ENCODE measurements around the gene ID1.
"Not testable (repeated sequence)": the region's sequence is repeated elsewhere in the genome, so short reads cannot be mapped to it uniquely, and the experiment has no call there.

The ID1 gene

DNA sequence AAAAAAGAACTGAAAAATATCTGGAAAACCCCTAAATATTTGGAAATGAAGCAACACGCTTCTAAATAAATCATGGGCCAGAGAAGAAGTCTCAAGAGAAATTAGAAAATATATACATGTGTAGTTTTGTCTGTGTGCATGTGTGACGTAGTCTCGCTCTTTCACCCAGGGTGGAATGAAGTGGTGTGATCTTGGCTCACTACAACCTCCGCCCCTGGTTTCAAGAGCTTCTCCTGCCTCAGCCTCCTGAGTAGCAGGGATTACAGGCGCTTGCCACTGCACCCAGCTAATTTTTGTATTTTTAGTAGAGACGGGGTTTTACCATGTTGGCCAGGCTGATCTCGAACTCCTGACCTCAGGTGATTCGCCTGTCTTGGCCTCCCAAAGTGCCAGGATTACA lies 21.4 kb downstream of the ID1 start:
- not testable (repeated sequence) for H3K4me1 ChIP-seq (ENCODE audit: control insufficient read depth, insufficient read depth, low read length); H3K27ac ChIP-seq (ENCODE audit: low read depth, low read length); H3K9ac ChIP-seq (ENCODE audit: low read depth, low read length); H3K27me3 ChIP-seq (ENCODE audit: control insufficient read depth, insufficient read depth, low read length); H3K9me3 ChIP-seq (ENCODE audit: control insufficient read depth, insufficient read depth, low read length); H3K4me3 ChIP-seq (ENCODE audit: low read depth, low read length); H3K36me3 ChIP-seq (ENCODE audit: control insufficient read depth, insufficient read depth, low read length)

DNA sequence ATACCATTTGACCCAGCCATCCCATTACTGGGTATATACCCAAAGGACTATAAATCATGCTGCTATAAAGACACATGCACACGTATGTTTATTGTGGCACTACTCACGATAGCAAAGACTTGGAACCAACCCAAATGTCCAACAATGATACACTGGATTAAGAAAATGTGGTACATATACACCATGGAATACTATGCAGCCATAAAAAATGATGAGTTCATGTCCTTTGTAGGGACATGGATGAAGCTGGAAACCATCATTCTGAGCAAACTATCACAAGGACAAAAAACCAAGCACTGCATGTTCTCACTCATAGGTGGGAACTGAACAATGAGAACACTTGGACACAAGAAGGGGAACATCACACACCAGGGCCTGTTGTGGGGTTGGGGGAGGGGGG lies 23.0 kb downstream of the ID1 start:
- H3K9ac ChIP-seq (ENCODE audit: low read depth, low read length); H3K4me3 ChIP-seq (ENCODE audit: low read depth, low read length); H3K9me3 ChIP-seq (ENCODE audit: control insufficient read depth, insufficient read depth, low read length); H3K4me1 ChIP-seq (ENCODE audit: control insufficient read depth, insufficient read depth, low read length); H3K27ac ChIP-seq (ENCODE audit: low read depth, low read length); H3K36me3 ChIP-seq (ENCODE audit: control insufficient read depth, insufficient read depth, low read length); H3K27me3 ChIP-seq (ENCODE audit: control insufficient read depth, insufficient read depth, low read length): not testable (repeated sequence)

DNA sequence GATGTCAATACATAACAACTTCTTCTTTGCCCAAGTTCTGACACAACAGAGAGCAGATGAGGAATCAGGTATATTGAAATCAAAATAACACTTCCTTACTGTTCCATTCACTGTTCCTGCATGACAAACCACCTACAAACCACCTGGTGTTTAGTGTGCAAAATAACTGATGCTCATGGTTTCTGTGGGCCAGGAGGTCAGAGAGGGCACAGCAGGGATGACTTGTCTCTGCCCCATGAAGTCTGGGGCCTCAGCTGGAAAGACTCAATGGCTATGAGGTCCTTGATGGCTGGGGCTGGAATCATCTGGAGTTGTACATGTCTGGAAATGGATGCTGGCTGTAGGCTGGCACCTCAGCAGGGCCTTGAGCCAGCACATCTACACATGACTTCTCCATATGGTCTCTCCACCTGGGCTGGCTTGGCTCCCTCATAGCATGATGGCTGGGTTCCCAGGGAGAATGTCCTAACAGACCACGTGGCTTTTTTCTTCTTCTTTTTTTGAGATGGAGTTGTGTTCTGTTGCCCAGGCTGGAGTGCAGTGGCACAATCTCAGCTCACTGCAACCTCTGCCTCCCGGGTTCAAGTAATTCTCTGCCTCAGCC lies 25.2 kb downstream of the ID1 start:
- no peak overlapping the region for H3K9ac ChIP-seq (ENCODE audit: low read depth, low read length)
- H3K27ac ChIP-seq (ENCODE audit: low read depth, low read length): no peak overlapping the region
- H3K4me3 ChIP-seq (ENCODE audit: low read depth, low read length): no peak overlapping the region
- H3K36me3 ChIP-seq (ENCODE audit: control insufficient read depth, insufficient read depth, low read length): no peaks in the 10 kb centered on the region
- H3K27me3 ChIP-seq (ENCODE audit: control insufficient read depth, insufficient read depth, low read length): no peaks in the 10 kb centered on the region
- H3K4me1 ChIP-seq (ENCODE audit: control insufficient read depth, insufficient read depth, low read length): no peaks in the 10 kb centered on the region
- no peaks in the 10 kb centered on the region for H3K9me3 ChIP-seq (ENCODE audit: control insufficient read depth, insufficient read depth, low read length)

DNA sequence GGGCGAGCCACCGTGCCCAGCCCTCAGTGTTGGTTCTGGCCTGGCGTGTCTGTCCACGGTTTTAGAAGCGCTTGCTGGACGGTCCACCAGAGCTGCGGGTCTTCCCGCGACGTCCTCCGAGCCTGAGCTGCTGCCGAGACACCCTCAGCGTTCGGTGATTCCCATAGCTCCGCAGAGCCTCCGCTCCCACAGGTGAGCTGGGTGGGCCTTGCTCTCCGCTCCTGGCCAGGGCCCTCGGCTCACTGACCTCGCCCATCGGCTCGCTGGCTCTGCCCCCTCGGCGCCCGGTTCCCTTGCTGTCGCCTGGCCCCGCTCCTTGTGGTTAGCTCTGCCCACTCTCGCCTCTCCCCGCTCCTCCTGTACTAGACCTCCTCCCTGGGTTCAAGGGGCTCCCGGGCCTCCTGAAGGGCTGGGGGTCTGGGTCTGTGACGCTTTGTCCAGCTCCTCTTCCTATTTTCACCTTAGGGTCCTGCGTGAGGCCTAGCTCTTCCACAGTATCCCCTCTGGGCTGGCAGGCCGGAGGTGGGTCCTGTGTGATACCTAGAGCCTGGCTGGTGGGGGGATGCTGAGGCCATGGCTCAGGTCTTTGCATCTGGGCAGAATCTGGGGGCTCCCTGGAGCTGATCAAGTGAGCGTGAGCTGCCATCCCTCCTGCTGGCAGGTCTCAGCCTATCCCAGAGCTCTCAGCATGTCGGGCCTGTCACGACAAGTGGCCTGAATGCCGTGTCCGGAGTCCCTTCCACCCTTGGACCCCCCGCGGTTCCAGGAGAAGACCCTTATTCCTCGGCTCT lies 27.7 kb downstream of the ID1 start:
- Histone ChIP-seq H3K27me3 (ENCODE audit: control insufficient read depth, insufficient read depth, low read length) (no peaks in the 10 kb centered on the region), H3K4me3 (ENCODE audit: low read depth, low read length) (no peak overlapping the region), H3K9ac (ENCODE audit: low read depth, low read length) (no peak overlapping the region), H3K27ac (ENCODE audit: low read depth, low read length) (no peak overlapping the region), H3K9me3 (ENCODE audit: control insufficient read depth, insufficient read depth, low read length) (no peaks in the 10 kb centered on the region), H3K36me3 (ENCODE audit: control insufficient read depth, insufficient read depth, low read length) (no peaks in the 10 kb centered on the region), H3K4me1 (ENCODE audit: control insufficient read depth, insufficient read depth, low read length) (no peaks in the 10 kb centered on the region)

DNA sequence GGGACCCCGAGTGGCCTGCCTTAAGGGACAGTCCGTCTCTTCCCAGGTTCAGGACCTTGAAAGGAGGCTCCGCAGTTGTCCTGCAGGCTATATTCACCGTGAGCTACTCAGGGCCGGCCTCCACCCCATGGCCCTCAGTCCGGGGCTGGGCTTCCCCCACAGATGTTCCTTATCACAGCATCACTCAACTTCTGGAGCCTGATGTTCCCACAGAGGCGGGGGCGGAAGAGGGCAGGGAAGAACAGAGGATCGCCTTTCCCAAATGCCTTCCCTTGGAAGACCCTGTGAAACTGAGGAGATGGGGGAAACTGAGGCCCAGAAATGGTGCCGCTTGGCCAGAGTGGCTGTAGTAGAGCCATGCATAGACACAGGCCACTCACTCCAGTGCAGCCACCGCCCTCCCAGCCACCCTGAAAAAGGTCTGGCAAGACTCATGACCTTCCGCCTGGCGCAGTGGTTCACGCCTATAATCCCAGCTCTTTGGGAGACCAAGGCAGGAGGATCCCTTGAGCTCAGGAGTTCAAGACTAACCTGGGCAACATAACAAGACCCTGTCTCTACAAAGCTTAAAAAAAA lies 28.3 kb downstream of the ID1 start:
- Histone ChIP-seq H3K27me3 (ENCODE audit: control insufficient read depth, insufficient read depth, low read length) (no peaks in the 10 kb centered on the region), H3K9ac (ENCODE audit: low read depth, low read length) (no peak overlapping the region), H3K4me3 (ENCODE audit: low read depth, low read length) (no peak overlapping the region), H3K4me1 (ENCODE audit: control insufficient read depth, insufficient read depth, low read length) (0 out of 2 replicates have a peak, but pooled peaks cover 3% of the 10 kb centered on the region), H3K9me3 (ENCODE audit: control insufficient read depth, insufficient read depth, low read length) (no peaks in the 10 kb centered on the region), H3K27ac (ENCODE audit: low read depth, low read length) (no peak overlapping the region), H3K36me3 (ENCODE audit: control insufficient read depth, insufficient read depth, low read length) (no peaks in the 10 kb centered on the region)

DNA sequence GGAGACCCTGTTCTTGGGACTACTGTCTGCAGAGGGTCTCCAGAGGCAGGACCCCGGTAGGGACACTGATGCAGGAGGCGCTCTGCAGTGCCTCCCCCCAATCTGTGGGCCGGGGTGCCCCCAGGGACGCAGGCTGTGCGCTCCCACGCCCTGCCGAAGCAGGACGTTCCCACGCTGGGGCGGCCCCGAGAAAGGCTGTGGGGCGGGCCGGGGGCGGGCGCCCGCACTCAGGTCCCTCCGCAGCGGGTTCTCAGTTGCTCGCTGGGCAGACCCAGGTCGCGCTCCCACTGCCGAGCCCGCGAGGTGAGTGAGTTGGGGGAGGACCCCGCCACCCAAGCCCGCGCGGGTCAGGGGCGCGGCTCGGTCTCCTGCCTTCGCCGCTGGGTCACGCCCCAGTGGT lies 32.6 kb downstream of the ID1 start, which contains the start of gene COX4I2:
COX4I2 (plus strand) TSS at position 253 of the 400 bp plus-strand sequence. CDS start 1,106 bp downstream, outside the sequence.
- H3K4me3 ChIP-seq (ENCODE audit: low read depth, low read length): no peak within 1 kb of the TSS
- no peak within 1 kb of the TSS for H3K27ac ChIP-seq (ENCODE audit: low read depth, low read length)
- H3K4me1 ChIP-seq (ENCODE audit: control insufficient read depth, insufficient read depth, low read length): 0 out of 2 replicates have a peak, but pooled peaks cover 3% of the 10 kb centered on the region
- H3K9me3 ChIP-seq (ENCODE audit: control insufficient read depth, insufficient read depth, low read length): no peaks in the 10 kb centered on the region
- H3K9ac ChIP-seq (ENCODE audit: low read depth, low read length): no peak within 1 kb of the TSS
- no peaks in the 10 kb centered on the region for H3K27me3 ChIP-seq (ENCODE audit: control insufficient read depth, insufficient read depth, low read length)
- H3K36me3 ChIP-seq (ENCODE audit: control insufficient read depth, insufficient read depth, low read length): no peaks in the 10 kb centered on the region

DNA sequence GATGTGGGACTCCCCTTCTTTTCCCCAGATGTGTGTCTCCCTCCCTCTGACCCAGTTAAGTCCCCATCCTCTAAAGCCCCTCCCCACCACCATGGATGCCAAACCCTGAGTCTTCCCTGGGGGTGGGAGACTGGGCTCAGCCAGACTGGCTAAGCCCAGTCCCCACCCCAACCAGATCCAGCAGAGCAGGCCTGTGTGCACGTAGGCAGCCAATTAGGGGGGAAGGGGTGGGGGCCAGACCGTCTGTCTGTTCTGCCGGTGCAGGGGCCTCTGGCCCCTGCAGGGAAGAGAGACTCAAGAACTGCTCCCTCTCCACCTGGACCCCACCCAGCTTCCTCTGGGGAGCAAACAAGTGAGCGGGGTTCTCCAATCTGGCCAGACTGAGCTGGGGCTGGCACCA lies 33.2 kb downstream of the ID1 start:
- Histone ChIP-seq H3K27me3 (ENCODE audit: control insufficient read depth, insufficient read depth, low read length) (no peaks in the 10 kb centered on the region), H3K4me1 (ENCODE audit: control insufficient read depth, insufficient read depth, low read length) (0 out of 2 replicates have a peak, but pooled peaks cover 3% of the 10 kb centered on the region), H3K4me3 (ENCODE audit: low read depth, low read length) (no peak overlapping the region), H3K9ac (ENCODE audit: low read depth, low read length) (no peak overlapping the region), H3K36me3 (ENCODE audit: control insufficient read depth, insufficient read depth, low read length) (no peaks in the 10 kb centered on the region), H3K27ac (ENCODE audit: low read depth, low read length) (no peak overlapping the region), H3K9me3 (ENCODE audit: control insufficient read depth, insufficient read depth, low read length) (no peaks in the 10 kb centered on the region)

DNA sequence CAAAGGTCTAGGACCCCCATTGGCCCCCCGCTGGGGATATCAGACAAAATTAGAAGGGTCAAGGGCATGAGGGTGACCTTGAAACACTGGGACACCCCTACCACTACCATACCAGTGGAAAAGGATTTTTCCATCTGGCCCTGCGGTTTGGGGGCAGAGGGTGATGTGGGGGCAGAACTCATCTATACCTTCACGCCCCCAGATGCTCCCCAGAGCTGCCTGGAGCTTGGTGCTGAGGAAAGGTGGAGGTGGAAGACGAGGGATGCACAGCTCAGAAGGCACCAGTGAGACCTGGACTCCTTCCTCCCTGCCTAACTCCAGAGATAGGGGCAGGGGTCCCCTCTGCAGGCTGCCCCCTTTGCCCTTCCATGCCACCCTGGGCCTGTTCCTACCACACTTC lies 33.7 kb downstream of the ID1 start:
- H3K9me3 ChIP-seq (ENCODE audit: control insufficient read depth, insufficient read depth, low read length): no peaks in the 10 kb centered on the region
- H3K36me3 ChIP-seq (ENCODE audit: control insufficient read depth, insufficient read depth, low read length): no peaks in the 10 kb centered on the region
- H3K4me1 ChIP-seq (ENCODE audit: control insufficient read depth, insufficient read depth, low read length): 0 out of 2 replicates have a peak, but pooled peaks cover 3% of the 10 kb centered on the region
- H3K9ac ChIP-seq (ENCODE audit: low read depth, low read length): no peak overlapping the region
- no peak overlapping the region for H3K27ac ChIP-seq (ENCODE audit: low read depth, low read length)
- no peaks in the 10 kb centered on the region for H3K27me3 ChIP-seq (ENCODE audit: control insufficient read depth, insufficient read depth, low read length)
- no peak overlapping the region for H3K4me3 ChIP-seq (ENCODE audit: low read depth, low read length)

DNA sequence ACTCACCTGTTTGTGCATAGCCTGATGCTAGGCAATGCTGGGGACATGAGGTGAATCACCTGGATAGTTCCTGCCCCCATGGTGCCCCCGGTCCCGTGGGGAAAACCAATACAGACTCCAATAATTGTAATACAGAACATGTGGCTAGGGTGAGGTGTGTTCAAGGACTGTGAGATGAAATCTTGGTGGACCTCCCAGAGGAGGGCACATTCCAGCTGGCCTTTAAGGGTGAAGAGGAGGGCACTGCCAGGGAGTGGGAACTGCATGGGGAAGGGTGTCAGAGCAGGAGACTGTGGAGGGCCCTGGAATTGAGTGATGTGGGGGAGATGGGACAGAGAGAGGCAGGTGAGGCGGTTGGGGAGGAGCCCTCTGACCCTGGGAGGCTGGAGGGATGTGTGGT lies 35.2 kb downstream of the ID1 start:
- Histone ChIP-seq H3K27ac (ENCODE audit: low read depth, low read length) (no peak overlapping the region), H3K9ac (ENCODE audit: low read depth, low read length) (no peak overlapping the region), H3K4me1 (ENCODE audit: control insufficient read depth, insufficient read depth, low read length) (0 out of 2 replicates have a peak, but pooled peaks cover 3% of the 10 kb centered on the region), H3K4me3 (ENCODE audit: low read depth, low read length) (no peak overlapping the region), H3K9me3 (ENCODE audit: control insufficient read depth, insufficient read depth, low read length) (no peaks in the 10 kb centered on the region), H3K27me3 (ENCODE audit: control insufficient read depth, insufficient read depth, low read length) (no peaks in the 10 kb centered on the region), H3K36me3 (ENCODE audit: control insufficient read depth, insufficient read depth, low read length) (no peaks in the 10 kb centered on the region)

DNA sequence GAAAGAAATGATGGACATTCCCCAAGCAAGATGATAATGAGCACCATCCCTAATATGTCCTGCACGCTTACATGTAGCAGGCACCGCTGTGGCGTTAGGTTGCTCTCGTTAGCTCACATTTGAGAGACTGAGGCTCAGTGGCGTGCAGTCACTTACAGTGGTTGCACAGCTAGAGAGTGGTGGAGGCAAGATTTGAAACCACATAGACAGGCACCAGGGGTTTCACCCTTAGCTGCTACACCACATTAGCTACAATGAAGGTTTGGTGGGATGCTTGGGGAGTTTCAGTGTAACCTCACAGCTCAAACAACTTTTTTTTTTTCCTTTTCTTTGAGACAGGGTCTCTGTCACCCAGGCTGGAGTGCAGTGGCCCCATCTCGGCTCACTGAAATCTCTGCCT lies 36.3 kb downstream of the ID1 start:
- H3K9me3 ChIP-seq (ENCODE audit: control insufficient read depth, insufficient read depth, low read length): no peaks in the 10 kb centered on the region
- no peak overlapping the region for H3K9ac ChIP-seq (ENCODE audit: low read depth, low read length)
- no peak overlapping the region for H3K4me3 ChIP-seq (ENCODE audit: low read depth, low read length)
- H3K27me3 ChIP-seq (ENCODE audit: control insufficient read depth, insufficient read depth, low read length): no peaks in the 10 kb centered on the region
- no peak overlapping the region for H3K27ac ChIP-seq (ENCODE audit: low read depth, low read length)
- H3K4me1 ChIP-seq (ENCODE audit: control insufficient read depth, insufficient read depth, low read length): 0 out of 2 replicates have a peak, but pooled peaks cover 3% of the 10 kb centered on the region
- no peaks in the 10 kb centered on the region for H3K36me3 ChIP-seq (ENCODE audit: control insufficient read depth, insufficient read depth, low read length)

DNA sequence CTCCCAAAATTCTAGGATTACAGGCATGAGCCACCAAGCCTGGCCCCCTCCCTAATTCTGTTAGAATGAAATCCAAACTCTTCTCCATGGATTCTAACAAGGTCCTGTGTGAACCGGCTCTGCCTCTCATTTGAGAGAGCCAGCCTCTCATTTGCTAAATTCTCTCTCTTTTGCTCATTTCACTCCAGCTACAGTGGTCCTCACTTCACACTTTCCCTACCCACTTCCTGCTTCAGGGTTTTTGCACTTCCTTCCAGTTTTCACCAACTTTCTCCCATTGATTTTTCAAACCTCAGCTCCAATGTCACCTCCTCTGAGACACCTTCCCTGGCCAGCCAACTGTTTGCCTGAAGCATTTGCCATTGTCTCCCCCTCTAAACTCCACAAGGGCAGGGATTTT lies 37.7 kb downstream of the ID1 start:
- no peaks in the 10 kb centered on the region for H3K36me3 ChIP-seq (ENCODE audit: control insufficient read depth, insufficient read depth, low read length)
- H3K4me3 ChIP-seq (ENCODE audit: low read depth, low read length): no peak overlapping the region
- no peaks in the 10 kb centered on the region for H3K27me3 ChIP-seq (ENCODE audit: control insufficient read depth, insufficient read depth, low read length)
- H3K4me1 ChIP-seq (ENCODE audit: control insufficient read depth, insufficient read depth, low read length): 0 out of 2 replicates have a peak, but pooled peaks cover 3% of the 10 kb centered on the region
- H3K9me3 ChIP-seq (ENCODE audit: control insufficient read depth, insufficient read depth, low read length): no peaks in the 10 kb centered on the region
- no peak overlapping the region for H3K27ac ChIP-seq (ENCODE audit: low read depth, low read length)
- H3K9ac ChIP-seq (ENCODE audit: low read depth, low read length): no peak overlapping the region

Measured in HUES48 (cell line).